ENCODE measurements around the gene CACNA1C. TPM values are rescaled to one million over a fixed set of nuclear protein-coding genes. Genes with fewer than 3 reads are reported as not detected.
"Not testable (repeated sequence)": the region's sequence is repeated elsewhere in the genome, so short reads cannot be mapped to it uniquely, and the experiment has no call there.

CACNA1C gene
- total RNA-seq, 2 donors from 2014 or later: 0.86 to 6.3 TPM

- no peak overlapping the region for H3K27ac Mint-ChIP-seq
- H3K4me3 Mint-ChIP-seq: no peak overlapping the region
- Histone ChIP-seq H3K36me3 (ENCODE audit: control insufficient read depth, insufficient read depth, low read length) (no peaks in the 10 kb centered on the region), H3K27ac (ENCODE audit: low read depth, low read length) (no peak overlapping the region), H3K4me3 (ENCODE audit: low read length) (no peak overlapping the region), H3K27me3 (ENCODE audit: control insufficient read depth, insufficient read depth, low read length, poor library complexity, severe bottlenecking) (no peaks in the 10 kb centered on the region), H3K9me3 (ENCODE audit: control insufficient read depth, low read length) (no peaks in the 10 kb centered on the region), H3K9ac (ENCODE audit: extremely low read depth, low read length, poor library complexity, severe bottlenecking) (no peak overlapping the region), H3K4me1 (ENCODE audit: control insufficient read depth, insufficient read depth, low read length) (no peaks in the 10 kb centered on the region)
- H3K9me3 Mint-ChIP-seq: no peaks in the 10 kb centered on the region
- no peaks in the 10 kb centered on the region for H3K4me1 Mint-ChIP-seq
- TF ChIP-seq, protein P1, sequence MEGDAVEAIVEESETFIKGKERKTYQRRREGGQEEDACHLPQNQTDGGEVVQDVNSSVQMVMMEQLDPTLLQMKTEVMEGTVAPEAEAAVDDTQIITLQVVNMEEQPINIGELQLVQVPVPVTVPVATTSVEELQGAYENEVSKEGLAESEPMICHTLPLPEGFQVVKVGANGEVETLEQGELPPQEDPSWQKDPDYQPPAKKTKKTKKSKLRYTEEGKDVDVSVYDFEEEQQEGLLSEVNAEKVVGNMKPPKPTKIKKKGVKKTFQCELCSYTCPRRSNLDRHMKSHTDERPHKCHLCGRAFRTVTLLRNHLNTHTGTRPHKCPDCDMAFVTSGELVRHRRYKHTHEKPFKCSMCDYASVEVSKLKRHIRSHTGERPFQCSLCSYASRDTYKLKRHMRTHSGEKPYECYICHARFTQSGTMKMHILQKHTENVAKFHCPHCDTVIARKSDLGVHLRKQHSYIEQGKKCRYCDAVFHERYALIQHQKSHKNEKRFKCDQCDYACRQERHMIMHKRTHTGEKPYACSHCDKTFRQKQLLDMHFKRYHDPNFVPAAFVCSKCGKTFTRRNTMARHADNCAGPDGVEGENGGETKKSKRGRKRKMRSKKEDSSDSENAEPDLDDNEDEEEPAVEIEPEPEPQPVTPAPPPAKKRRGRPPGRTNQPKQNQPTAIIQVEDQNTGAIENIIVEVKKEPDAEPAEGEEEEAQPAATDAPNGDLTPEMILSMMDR (conservative IDR thresholded peaks at IDR 0.05): no peak
- DNase-seq: no peak
- 93% methylated on average over 7 of the region's 7 CpGs; no CpG with 5 or more reads in 1 of the 2 experiments for WGBS, 2 experiments (ENCODE audit: insufficient coverage in 1 of 2, insufficient read length in 1 of 2)
- no peaks in the 10 kb centered on the region for H3K36me3 Mint-ChIP-seq (ENCODE audit: low read depth)
- no peaks in the 10 kb centered on the region for H3K27me3 Mint-ChIP-seq (ENCODE audit: insufficient read depth)
These were observed 435.8 kb downstream of the CACNA1C start for GRCh38 chr12:2488596-2488995.

DNA sequence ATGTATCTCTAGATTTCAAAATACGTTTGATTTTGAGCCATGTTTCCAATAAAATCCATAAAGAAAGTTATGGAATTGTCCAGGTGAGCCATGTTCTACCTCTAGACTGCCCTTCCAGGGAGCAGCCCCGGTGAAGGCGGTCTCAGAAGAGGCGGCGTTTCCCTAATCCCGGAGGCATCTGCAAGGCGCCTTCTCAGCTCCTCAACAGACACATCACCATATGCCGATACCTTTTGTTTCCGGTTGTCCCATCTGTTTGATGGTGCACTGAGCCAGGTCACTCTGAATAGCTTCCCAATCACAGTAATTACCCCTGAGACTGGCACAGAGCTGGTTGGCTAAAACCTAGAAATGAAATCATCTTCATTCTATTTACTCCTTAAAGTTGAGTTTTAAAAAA, 436.5 kb downstream of the CACNA1C start:
- Histone ChIP-seq H3K36me3 (ENCODE audit: control insufficient read depth, insufficient read depth, low read length) (no peaks in the 10 kb centered on the region), H3K27ac (ENCODE audit: low read depth, low read length) (no peak overlapping the region), H3K9me3 (ENCODE audit: control insufficient read depth, low read length) (no peaks in the 10 kb centered on the region), H3K27me3 (ENCODE audit: control insufficient read depth, insufficient read depth, low read length, poor library complexity, severe bottlenecking) (no peaks in the 10 kb centered on the region), H3K9ac (ENCODE audit: extremely low read depth, low read length, poor library complexity, severe bottlenecking) (no peak overlapping the region), H3K4me1 (ENCODE audit: control insufficient read depth, insufficient read depth, low read length) (no peaks in the 10 kb centered on the region), H3K4me3 (ENCODE audit: low read length) (no peak overlapping the region)
- peak; percentile 79 for DNase-seq
- Mint-ChIP-seq H3K36me3 (ENCODE audit: low read depth) (no peaks in the 10 kb centered on the region), H3K27me3 (ENCODE audit: insufficient read depth) (no peaks in the 10 kb centered on the region), H3K9me3 (no peaks in the 10 kb centered on the region), H3K27ac (no peak overlapping the region), H3K4me1 (no peaks in the 10 kb centered on the region), H3K4me3 (no peak overlapping the region)
- TF ChIP-seq, protein P1 (conservative IDR thresholded peaks at IDR 0.05): no peak
- 87 to 94% methylated on average over 8 to 9 of the region's 9 CpGs for WGBS, 2 experiments (ENCODE audit: insufficient coverage in 1 of 2, insufficient read length in 1 of 2)

- Histone ChIP-seq H3K4me1 (ENCODE audit: control insufficient read depth, insufficient read depth, low read length) (no peaks in the 10 kb centered on the region), H3K4me3 (ENCODE audit: low read length) (no peak overlapping the region), H3K9me3 (ENCODE audit: control insufficient read depth, low read length) (no peaks in the 10 kb centered on the region), H3K36me3 (ENCODE audit: control insufficient read depth, insufficient read depth, low read length) (no peaks in the 10 kb centered on the region), H3K9ac (ENCODE audit: extremely low read depth, low read length, poor library complexity, severe bottlenecking) (no peak overlapping the region), H3K27ac (ENCODE audit: low read depth, low read length) (no peak overlapping the region), H3K27me3 (ENCODE audit: control insufficient read depth, insufficient read depth, low read length, poor library complexity, severe bottlenecking) (no peaks in the 10 kb centered on the region)
- Mint-ChIP-seq H3K4me3 (no peak overlapping the region), H3K27ac (no peak overlapping the region), H3K36me3 (ENCODE audit: low read depth) (no peaks in the 10 kb centered on the region), H3K27me3 (ENCODE audit: insufficient read depth) (no peaks in the 10 kb centered on the region), H3K4me1 (peaks cover 2% of the 10 kb centered on the region), H3K9me3 (no peaks in the 10 kb centered on the region)
- DNase-seq: no peak
- TF ChIP-seq, protein P1 (conservative IDR thresholded peaks at IDR 0.05): no peak
- WGBS, 2 experiments (ENCODE audit: insufficient coverage in 1 of 2, insufficient read length in 1 of 2): 83 to 100% methylated on average over 2 to 3 of the region's 3 CpGs
These were observed 438.0 kb downstream of the CACNA1C start for GRCh38 chr12:2490831-2491230.

DNA sequence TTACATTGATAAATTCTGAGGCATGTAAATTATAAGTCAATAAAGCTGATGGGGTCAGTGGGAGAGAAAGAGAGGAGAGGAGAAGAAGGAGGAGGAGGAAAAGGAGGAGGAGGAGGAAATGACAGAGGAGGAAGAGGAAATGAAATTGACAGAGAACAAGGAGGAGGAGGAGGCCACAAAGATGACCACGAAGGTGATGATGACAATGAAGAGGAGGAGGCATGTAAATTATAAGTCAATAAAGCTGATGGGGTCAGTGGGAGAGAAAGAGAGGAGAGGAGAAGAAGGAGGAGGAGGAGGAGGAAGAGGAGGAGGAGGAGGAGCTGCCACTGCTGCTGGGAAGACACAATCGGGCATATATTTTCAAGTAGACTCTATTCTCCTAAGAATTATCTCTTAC, 438.6 kb downstream of the CACNA1C start:
- H3K36me3 Mint-ChIP-seq (ENCODE audit: low read depth); H3K27me3 Mint-ChIP-seq (ENCODE audit: insufficient read depth); H3K4me3 ChIP-seq (ENCODE audit: low read length); H3K9me3 Mint-ChIP-seq; H3K9me3 ChIP-seq (ENCODE audit: control insufficient read depth, low read length); H3K27me3 ChIP-seq (ENCODE audit: control insufficient read depth, insufficient read depth, low read length, poor library complexity, severe bottlenecking); H3K27ac ChIP-seq (ENCODE audit: low read depth, low read length); H3K36me3 ChIP-seq (ENCODE audit: control insufficient read depth, insufficient read depth, low read length); H3K4me1 ChIP-seq (ENCODE audit: control insufficient read depth, insufficient read depth, low read length); DNase-seq; H3K9ac ChIP-seq (ENCODE audit: extremely low read depth, low read length, poor library complexity, severe bottlenecking); H3K27ac Mint-ChIP-seq; H3K4me1 Mint-ChIP-seq; H3K4me3 Mint-ChIP-seq: not testable (repeated sequence)
- 57 to 63% methylated on average over 1 to 2 of the region's 2 CpGs for WGBS, 2 experiments (ENCODE audit: insufficient coverage in 1 of 2, insufficient read length in 1 of 2)

Measured in endodermal cell (in vitro differentiated cells).